ENCODE results near the gene IRGC.

Gene IRGC

GRCh38 chr19:43769256-43769655 lies 53.4 kb downstream of the IRGC start (continued):
- TF ChIP-seq ZFP3 (CRISPR knock-in tag; IDR thresholded peaks at IDR 0.05) (no peak), ZNF565 (CRISPR knock-in tag; conservative IDR thresholded peaks at IDR 0.05; ENCODE audit: low read depth) (no peak), TCF4 (CRISPR knock-in tag; IDR thresholded peaks at IDR 0.05; ENCODE audit: borderline replicate concordance) (no peak), TOX (CRISPR knock-in tag; IDR thresholded peaks at IDR 0.05; ENCODE audit: borderline replicate concordance) (no peak)
